Fibroblast of peridontal ligament (primary cell): ENCODE results near the gene SNTB2.
"Not testable (repeated sequence)": the region's sequence is repeated elsewhere in the genome, so short reads cannot be mapped to it uniquely, and the experiment has no call there.

Source experiments
- DNase-seq: peaks from one replicate; pipeline ENCODE4 v3.0.0-alpha.2; 2010; ENCODE audit errors: extremely low read depth

The SNTB2 gene

GRCh38 chr16:69286941-69287713 lies 100.2 kb downstream of the SNTB2 start:
- peak; percentile 89 for DNase-seq

- not testable (repeated sequence) for DNase-seq
Observed at GRCh38 chr16:69291657-69292056, 104.7 kb downstream of the SNTB2 start.

- no peak for DNase-seq
Observed at GRCh38 chr16:69293401-69293800, 106.4 kb downstream of the SNTB2 start.

DNA sequence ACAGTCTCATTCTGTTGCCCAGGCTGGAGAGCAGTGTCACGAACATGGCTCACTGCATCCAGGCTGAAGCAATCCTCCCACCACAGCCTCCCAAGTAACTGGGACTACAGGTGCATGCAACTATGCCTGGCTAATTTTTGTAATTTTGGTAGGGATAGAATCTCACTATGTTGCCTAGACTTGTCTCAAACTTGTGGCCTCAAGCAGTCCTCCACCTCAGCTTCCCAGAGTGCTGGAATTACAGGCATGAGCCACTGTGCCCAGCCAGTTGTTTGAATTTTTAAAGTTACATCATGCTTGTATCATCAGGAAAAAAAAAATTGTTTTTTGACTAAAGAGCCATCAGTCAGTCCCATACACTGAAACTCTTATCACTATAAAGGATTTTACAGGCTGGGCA lies 107.1 kb downstream of the SNTB2 start:
- no peak for DNase-seq

GRCh38 chr16:69296771-69297170 lies 109.8 kb downstream of the SNTB2 start:
- not testable (repeated sequence) for DNase-seq

DNA sequence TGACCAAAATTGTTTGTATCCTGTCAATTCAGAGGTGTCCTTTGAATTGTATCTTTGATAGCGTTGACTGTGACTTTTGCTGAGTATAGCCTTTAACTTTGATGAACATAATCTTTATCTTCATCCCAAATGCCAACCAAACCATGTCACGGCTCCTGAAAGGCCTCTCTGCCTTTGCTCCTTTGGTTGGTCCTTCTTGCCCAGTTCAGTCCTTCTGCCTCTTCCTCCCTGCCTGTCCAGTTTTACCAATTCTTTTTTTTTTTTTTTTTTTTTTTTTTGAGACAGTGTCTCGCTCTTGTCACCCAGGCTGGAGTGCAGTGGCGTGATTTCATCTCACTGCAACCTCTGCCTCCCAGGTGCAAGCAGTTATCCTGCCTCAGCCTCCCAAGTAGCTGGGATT lies 111.3 kb downstream of the SNTB2 start:
- no peak for DNase-seq

DNA sequence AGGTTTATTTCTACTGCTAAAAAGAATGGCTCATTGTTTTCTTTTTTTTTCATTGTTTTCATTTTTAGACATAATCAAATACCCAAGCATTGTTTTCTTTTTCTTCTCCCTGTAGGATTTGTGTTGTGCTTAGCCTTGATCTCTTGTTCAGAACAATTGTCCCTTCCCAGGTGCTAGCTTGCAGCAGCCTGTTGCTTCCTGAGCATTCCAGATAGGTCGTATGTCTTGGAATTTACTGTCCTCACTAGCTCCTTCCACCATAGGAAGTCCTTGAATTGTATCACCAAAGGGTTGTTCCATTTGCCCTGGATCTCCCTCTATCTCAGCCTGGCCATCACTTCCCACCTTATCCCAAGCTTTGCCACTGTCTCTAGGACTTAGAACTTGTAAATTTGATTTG lies 114.2 kb downstream of the SNTB2 start:
- no peak for DNase-seq

DNA sequence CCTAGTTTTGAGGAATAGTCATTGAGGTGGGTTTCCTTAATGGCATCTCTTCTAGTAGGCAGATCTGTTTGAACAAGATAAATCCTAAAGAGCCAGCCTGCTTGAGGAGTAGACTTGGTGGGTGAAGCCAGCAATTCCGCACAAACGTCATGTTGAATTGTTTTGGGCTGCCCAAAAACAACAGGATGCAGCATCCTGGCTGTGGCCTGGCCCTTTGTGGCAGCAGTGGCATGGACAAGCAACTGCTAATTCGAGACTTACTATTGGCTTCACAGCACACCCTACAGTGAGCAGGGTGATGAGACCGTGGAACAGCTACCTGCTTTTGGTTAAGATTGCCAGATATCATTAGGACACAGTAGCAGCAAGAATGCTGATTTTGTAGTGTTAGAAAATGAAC lies 114.9 kb downstream of the SNTB2 start:
- DNase-seq, result no peak

- no peak for DNase-seq
Observed at GRCh38 chr16:69302301-69302700, 115.3 kb downstream of the SNTB2 start.

DNA sequence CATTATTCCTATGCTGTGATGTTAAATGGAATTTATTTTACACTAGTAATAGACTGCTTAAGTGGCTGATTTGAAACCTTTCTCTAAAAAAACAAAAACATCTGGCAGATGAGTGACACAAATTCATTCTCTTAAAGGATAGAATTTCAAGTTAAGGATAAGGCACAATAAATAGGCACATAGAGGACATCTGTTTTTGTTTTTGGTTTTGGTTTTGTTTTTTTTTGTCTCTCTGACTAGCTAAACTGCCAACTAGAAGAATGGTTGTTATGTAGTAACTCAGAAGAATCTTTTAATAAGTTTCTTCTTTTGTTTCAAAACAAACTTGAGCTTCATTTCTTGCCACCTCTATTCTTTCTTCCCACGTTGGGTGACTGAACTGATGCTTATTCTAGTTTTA lies 119.1 kb downstream of the SNTB2 start:
- DNase-seq, result peak; percentile 68

DNA sequence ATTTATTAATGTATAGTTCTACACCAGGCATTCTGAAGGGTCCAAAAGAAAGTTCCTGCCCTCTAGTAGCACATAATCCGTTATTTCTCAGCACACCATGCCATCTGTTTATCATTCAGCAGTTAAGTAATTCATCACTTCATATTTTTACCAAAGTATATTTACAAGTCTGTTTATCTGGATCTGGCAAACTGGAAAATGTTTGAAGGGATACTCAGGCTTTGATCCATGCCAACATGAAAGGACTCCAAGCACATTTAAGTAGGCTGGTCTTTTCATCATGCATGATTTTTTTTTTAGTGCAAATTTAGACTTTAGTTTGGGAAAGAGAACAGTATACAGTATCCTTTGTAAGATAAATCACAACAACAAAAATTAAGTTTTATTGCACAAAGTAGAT lies 120.1 kb downstream of the SNTB2 start:
- DNase-seq, result no peak

GRCh38 chr16:69307856-69308255 lies 120.9 kb downstream of the SNTB2 start:
- no peak for DNase-seq

DNA sequence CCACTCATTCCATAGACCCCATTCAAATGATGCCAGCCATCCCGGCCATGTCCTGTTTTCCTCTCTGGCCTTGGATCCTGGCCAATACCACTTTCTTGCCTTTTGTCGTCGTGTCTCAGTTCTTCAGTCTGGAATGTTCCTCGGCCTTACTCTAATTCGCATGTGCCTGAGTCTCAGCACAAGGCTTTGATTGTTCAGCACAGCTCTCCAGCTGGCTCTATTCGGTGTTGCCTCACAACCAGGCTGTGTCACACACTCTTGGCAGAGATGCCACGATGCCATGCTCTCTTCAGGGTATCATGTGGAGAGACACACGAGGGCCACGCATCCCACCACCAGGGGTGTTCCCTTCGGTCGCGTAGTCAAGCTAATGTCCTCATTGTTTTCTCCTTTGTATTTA lies 122.4 kb downstream of the SNTB2 start:
- DNase-seq, result no peak

DNA sequence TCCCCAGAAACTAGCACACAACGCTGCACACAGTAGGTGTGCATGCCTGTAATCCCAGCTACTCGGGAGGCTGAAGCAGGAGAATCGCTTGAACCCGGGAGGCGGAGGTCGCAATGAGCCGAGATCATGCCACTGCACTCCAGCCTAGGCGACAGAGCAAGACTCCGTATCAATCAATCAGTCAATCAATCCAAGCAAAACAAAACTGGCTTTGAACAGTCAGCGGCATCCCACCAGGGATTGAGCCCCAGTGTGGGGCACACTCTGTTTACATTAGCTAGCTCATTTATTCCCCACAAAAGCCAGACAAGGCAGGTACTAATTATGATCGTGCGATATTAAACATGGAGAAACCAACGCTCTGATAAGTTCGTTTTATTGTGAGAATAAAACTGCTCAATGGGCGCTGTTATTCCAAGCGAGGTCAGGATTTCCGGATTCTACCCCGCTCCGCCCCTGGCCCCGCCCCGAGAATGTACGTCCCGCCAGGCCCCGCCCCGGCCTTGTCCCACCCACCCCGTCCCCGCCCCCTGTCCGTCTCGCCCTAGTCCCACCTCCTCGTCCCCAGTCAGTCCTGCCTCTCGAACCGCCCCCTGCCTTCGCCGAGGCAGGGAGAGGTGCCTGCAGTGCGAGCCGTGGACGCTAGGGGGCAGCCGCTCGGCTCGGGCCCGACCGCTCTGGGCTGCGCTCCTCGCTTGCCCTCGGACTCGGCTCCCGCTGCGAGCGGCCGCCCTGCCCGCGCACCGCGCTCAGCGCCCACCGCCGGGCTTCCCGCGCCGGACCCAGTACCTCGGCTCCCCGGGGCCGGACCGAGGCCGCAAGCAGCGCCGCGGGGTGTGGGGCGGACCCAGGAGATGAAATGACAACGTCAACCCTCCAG lies 123.9 kb downstream of the SNTB2 start, which contains the start of gene VPS4A:
VPS4A (plus strand) TSS at position 698 of the 880 bp plus-strand sequence; CDS start at position 860, 162 bp downstream.
- DNase-seq, result peak; percentile 92

DNA sequence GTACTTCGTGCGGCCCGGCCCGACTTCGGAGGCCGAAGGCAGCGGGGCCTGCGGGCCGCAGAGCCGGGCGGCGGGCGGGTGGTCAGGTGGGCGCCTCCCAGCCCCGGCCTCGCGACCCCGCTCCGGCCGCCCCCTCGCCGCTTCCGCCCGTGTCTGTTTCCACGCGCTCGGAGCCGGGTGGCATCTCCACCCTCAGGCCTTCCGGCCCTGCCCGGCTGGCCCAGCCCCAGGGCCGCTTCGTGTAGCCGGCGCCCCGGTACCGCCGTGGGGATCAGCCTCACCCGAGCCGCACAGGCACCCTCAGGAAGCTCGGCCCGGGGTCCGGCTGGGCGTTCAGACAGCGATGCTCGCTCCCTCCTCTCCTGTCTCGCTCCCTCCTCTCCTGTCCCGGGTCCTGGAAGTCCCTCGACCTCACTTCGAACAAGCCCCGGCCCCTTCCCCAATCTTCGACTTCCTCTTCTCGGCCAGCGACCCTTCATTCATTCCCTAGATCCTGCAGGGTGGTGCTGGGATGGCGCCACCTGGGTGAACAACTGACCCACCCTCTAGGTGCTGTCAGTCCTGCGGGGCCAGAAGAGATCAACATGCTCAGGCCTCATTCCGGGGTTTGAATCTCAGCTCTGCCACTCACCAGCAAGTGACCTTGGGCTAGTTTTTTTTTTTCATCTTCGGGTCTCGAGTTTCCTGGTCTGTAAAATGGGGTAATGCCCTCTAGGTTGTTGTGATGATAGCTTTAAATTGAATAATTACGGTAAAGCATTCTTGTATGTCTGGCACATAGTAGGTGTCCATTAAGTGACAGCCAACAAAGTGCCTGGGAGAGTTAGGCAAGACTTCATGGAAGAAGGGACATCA lies 124.8 kb downstream of the SNTB2 start:
- DNase-seq, result no peak

DNA sequence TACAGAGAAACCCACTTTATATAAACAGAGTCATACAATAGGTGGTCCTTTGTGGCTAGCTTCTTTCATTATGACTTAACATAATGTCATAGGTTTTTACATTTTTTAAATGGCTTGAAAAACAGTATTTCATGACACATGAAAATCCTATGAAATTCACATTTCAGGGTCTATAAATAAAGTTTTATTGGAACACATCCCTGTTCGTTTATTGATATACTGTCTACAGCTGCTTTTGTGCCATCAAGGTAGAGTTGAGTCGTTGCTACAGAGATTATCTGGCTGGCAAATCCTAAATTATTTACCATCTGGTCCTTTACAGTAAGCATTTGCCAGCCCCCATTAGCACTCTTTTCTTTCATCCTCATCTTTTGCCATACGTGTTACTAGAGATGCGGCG lies 126.5 kb downstream of the SNTB2 start:
- no peak for DNase-seq

GRCh38 chr16:69314534-69314933 lies 127.6 kb downstream of the SNTB2 start:
- DNase-seq, result no peak

DNA sequence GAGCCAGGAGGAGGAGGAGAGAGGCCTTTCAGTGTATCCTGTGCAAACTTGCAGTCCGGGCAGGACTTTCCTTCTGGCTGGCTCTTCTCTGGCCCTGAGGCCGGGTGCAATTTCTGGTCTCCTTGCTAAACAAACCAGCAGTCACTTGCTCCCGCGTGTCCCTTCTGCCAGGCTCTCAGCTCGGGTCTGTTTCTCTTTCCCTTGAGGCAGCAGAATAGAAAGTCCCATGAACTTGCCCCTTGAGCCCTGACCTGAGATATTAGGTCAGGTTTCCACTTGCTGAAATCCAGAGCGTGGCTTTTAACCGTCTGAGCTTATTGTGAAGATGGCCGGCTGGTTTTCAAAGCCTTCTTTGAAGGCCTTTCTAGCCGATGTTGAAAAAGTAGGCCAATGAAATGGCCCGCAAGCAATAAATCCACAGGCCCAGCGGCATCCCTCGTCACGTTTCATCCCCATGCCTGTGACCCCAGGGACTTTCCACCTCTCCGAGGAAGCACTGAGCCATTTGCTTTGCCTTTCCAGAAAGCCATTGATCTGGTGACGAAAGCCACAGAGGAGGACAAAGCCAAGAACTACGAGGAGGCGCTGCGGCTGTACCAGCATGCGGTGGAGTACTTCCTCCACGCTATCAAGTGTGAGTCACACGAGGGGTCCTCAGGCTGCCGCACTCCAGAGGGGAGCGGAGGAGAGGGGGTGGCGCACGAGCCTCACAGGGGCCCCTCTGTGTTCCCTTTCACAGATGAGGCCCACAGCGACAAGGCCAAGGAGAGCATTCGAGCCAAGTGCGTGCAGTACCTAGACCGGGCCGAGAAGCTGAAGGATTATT lies 128.7 kb downstream of the SNTB2 start:
- DNase-seq, result no peak

GRCh38 chr16:69316595-69317034 lies 129.7 kb downstream of the SNTB2 start:
- DNase-seq, result no peak

- no peak for DNase-seq
Observed at GRCh38 chr16:69318177-69318910, 131.4 kb downstream of the SNTB2 start.
